Calu3 (cell line): ENCODE data around the gene FBXO3. TPM values are rescaled to one million over a fixed set of nuclear protein-coding genes. Genes with fewer than 3 reads are reported as not detected.
"Not testable (repeated sequence)": the region's sequence is repeated elsewhere in the genome, so short reads cannot be mapped to it uniquely, and the experiment has no call there.

Experiments used
- Bru-seq: library from RNA; stranded (reverse); fragments of 400-500 nt; gene quantifications from one replicate; lab custom pipeline; 2021; lab: Mats Ljungman, UMichigan
- BruChase-seq, 2 experiments: library from RNA; stranded (reverse); fragments of 400-500 nt; gene quantifications; one replicate each; lab custom pipeline; 2021; lab: Mats Ljungman, UMichigan
- BruUV-seq: library from RNA; stranded (reverse); fragments of 400-500 nt; replicated peaks from 2 replicates; lab custom pipeline; 2021; lab: Mats Ljungman, UMichigan
- CTCF ChIA-PET: fragments of 300-600 bp; sonication (Branson Sonifier 250); formaldehyde crosslinking; loops from one replicate; lab custom pipeline; 2022; ENCODE audit warnings: antibody characterized with exemption; lab: Charles Lee
- DNase-seq: peaks from one replicate; pipeline ENCODE4 v3.0.0; 2022
- H3K27ac Mint-ChIP-seq: one replicate; pipeline ENCODE4 v1.8.0; 2022; ENCODE audit warnings: mixed read lengths; ENCODE audit not compliant: unreplicated experiment
- H3K27me3 Mint-ChIP-seq: one replicate; pipeline ENCODE4 v1.8.0; 2022; ENCODE audit warnings: mixed read lengths; ENCODE audit not compliant: unreplicated experiment
- H3K36me3 Mint-ChIP-seq: one replicate; pipeline ENCODE4 v1.8.0; 2022; ENCODE audit warnings: mild to moderate bottlenecking, moderate library complexity, mixed read lengths; ENCODE audit not compliant: insufficient read depth, unreplicated experiment
- H3K4me1 Mint-ChIP-seq: one replicate; pipeline ENCODE4 v1.8.0; 2022; ENCODE audit warnings: mild to moderate bottlenecking, low read depth, mixed read lengths; ENCODE audit not compliant: unreplicated experiment
- H3K4me3 Mint-ChIP-seq: one replicate; pipeline ENCODE4 v1.8.0; 2022; ENCODE audit warnings: mild to moderate bottlenecking, low read depth, moderate library complexity, mixed read lengths; ENCODE audit not compliant: unreplicated experiment
- H3K9me3 Mint-ChIP-seq: one replicate; pipeline ENCODE4 v1.8.0; 2022; ENCODE audit warnings: low read depth, mixed read lengths; ENCODE audit not compliant: unreplicated experiment
- intact Hi-C: fragments of 100-400 bp; cut with micrococcal nuclease; formaldehyde crosslinking; loops from one replicate; pipeline ENCODE4 v1.10.0; 2022; ENCODE audit not compliant: unreplicated experiment
- long read RNA-seq: library from polyadenylated mRNA; stranded (forward); transcript quantifications from one replicate; pipeline ENCODE4 v2.0.0, GENCODE V29; 2022
- total RNA-seq: library from RNA; stranded (reverse); gene quantifications from 2 replicates; pipeline ENCODE4 v1.2.3, GENCODE V29; 2022
- TF ChIP-seq, protein P1 (sequence below): fragments of 200-600 bp; IDR thresholded peaks from one replicate; pipeline ENCODE4 v1.8.0; 2022; ENCODE audit warnings: antibody characterized with exemption; ENCODE audit not compliant: unreplicated experiment

FBXO3 gene, protein sequence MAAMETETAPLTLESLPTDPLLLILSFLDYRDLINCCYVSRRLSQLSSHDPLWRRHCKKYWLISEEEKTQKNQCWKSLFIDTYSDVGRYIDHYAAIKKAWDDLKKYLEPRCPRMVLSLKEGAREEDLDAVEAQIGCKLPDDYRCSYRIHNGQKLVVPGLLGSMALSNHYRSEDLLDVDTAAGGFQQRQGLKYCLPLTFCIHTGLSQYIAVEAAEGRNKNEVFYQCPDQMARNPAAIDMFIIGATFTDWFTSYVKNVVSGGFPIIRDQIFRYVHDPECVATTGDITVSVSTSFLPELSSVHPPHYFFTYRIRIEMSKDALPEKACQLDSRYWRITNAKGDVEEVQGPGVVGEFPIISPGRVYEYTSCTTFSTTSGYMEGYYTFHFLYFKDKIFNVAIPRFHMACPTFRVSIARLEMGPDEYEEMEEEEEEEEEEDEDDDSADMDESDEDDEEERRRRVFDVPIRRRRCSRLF
- 24.3 and 27.8 TPM in 2 replicates for total RNA-seq
- Bru-seq, nascent RNA: percentile 76 among the genes with signal in this experiment
- percentile 76 among the genes with signal in this experiment for BruChase-seq, experiment 1, labeled RNA remaining after a 6-hour chase
- percentile 75 among the genes with signal in this experiment for BruChase-seq, experiment 2, labeled RNA remaining after a 2-hour chase
- long read RNA-seq, transcript FBXO3-201 (11 exons, 2,397 nt): major isoform, 31 of 46 reads
- long read RNA-seq, transcript FBXO3-202 (10 exons, 1,672 nt): minor isoform, 6 of 46 reads
- long read RNA-seq, partial matches to known transcripts: 0 of 46 reads
- long read RNA-seq, other reads (novel, unspliced or antisense): 9 of 46 reads

GRCh38 chr11:33773987-33774735 lies at the start of gene FBXO3:
FBXO3 (minus strand) TSS chr11:33774520; CDS start chr11:33774497, 23 bp downstream.
- Mint-ChIP-seq H3K9me3 (no peaks in the 10 kb centered on the region), H3K4me1 (peaks cover 34% of the 10 kb centered on the region), H3K4me3 (peak within 1 kb of the TSS; percentile 71), H3K27ac (peak within 1 kb of the TSS; percentile 17), H3K27me3 (no peaks in the 10 kb centered on the region), H3K36me3 (peaks cover 23% of the 10 kb centered on the region)
- no TSS peak for BruUV-seq
- CTCF ChIA-PET: interaction anchor here (1.1 kb wide), 1 partner anchor 30 kb away, joined by 3 read pairs; no protein-coding TSS in a partner anchor
- DNase-seq: peak; percentile 86
- TF ChIP-seq, protein P1, sequence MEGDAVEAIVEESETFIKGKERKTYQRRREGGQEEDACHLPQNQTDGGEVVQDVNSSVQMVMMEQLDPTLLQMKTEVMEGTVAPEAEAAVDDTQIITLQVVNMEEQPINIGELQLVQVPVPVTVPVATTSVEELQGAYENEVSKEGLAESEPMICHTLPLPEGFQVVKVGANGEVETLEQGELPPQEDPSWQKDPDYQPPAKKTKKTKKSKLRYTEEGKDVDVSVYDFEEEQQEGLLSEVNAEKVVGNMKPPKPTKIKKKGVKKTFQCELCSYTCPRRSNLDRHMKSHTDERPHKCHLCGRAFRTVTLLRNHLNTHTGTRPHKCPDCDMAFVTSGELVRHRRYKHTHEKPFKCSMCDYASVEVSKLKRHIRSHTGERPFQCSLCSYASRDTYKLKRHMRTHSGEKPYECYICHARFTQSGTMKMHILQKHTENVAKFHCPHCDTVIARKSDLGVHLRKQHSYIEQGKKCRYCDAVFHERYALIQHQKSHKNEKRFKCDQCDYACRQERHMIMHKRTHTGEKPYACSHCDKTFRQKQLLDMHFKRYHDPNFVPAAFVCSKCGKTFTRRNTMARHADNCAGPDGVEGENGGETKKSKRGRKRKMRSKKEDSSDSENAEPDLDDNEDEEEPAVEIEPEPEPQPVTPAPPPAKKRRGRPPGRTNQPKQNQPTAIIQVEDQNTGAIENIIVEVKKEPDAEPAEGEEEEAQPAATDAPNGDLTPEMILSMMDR: no peak
- intact Hi-C loops: no loop called here

DNA sequence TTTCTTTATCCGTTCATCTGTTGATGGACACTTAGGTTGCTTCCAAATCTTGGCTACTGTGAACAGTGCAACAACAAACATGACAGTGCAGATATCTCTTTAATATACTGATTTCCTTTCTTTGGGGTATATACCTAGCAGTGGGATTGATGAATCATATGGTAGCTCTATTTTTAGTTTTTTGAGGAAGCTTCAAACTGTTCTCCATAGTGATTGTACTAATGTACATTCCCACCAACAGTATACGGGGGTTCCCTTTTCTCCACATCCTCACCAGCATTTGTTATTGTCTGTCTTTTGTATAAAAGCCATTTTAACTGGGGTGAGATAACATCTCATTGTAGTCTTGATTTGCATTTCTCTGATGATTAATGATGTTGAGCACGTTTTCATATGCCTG lies 48.7 kb upstream of the FBXO3 start:
- peaks cover 15% of the 10 kb centered on the region for H3K27me3 Mint-ChIP-seq
- CTCF ChIA-PET, H3K36me3 Mint-ChIP-seq, H3K27ac Mint-ChIP-seq, H3K4me3 Mint-ChIP-seq, BruUV-seq, H3K9me3 Mint-ChIP-seq, DNase-seq, intact Hi-C loops, H3K4me1 Mint-ChIP-seq: not testable (repeated sequence)

DNA sequence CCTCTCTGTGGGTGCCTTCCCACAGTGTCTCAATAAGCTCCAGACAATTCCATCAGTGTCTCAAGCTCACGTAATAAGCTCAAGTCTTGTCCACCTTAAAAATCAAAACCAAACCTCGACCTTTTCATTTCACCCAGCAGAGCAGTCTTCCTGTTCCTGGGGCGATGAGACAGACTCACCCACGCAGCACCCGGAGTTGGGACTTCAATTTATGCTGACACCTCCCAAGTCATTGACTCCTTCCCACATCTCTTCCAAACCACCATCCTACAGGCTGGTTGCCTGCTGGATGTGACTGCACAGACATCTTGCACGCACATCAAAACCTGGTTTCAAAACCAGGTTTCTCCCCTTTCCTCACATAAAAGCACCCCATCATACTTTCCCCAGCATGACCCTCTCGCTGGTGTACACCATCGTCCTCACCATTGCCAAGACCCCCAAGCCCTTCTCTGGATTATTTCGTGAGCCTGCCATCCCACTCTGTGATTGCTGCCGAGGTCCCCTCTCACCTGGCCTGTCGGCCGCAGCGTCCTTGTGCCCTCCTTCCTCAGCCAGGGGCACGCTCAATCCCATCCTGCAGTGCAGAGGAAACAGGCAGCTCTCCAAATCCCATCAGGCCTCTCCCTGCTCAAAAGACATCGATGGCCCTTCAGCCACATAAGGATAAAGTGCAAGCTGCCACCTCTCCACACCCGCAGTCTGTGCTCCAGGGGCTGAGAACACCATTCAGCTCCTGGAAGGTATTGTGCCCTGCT lies 45.1 kb upstream of the FBXO3 start:
- H3K9me3 Mint-ChIP-seq: no peaks in the 10 kb centered on the region
- CTCF ChIA-PET: interaction anchor here (0.6 kb wide), 2 partner anchors 151 to 170 kb away, joined by 3 read pairs; no protein-coding TSS in a partner anchor
- H3K4me1 Mint-ChIP-seq: no peaks in the 10 kb centered on the region
- no peaks in the 10 kb centered on the region for H3K27me3 Mint-ChIP-seq
- H3K27ac Mint-ChIP-seq: no peak overlapping the region
- no peaks in the 10 kb centered on the region for H3K36me3 Mint-ChIP-seq
- DNase-seq: no peak
- no TSS peak for BruUV-seq
- H3K4me3 Mint-ChIP-seq: no peak overlapping the region
- TF ChIP-seq, protein P1: no peak
- intact Hi-C loops: no loop called here

DNA sequence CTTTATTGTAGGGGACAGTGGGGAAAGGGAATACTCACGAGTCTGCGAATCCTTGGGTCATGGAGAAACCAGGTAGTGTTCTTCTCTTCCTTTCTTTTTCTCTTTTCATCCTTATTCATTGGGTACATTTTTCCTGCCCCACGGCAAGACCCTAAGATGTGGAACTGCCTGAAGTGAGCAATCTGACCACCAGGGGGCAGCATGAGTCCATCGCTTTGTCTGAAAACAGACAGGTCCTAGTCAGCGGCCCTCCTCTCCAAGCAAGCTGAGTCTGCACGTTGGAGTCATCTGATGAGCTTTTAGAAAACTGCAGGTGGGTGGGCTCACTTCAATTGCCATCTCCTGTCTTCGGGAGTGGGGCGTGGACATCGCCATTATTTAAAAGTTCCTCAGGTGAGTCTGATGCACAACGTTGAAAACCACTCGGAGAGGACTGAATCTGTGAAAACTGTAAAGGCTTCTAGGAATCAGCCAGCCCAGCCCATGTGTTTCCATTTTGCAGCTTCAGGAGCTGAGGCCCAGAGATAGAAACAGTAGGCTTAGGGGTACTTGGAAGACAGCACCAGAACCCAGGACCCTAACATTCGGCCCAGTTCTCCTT lies 34.0 kb upstream of the FBXO3 start:
- DNase-seq: peak; percentile 89
- TF ChIP-seq, protein P1: peak; percentile 93
- intact Hi-C loops: loop anchor here (1.0 kb wide), 2 partner anchors 21 to 49 kb away; no protein-coding TSS in a partner anchor
- Mint-ChIP-seq H3K27ac (no peak overlapping the region), H3K4me3 (no peak overlapping the region), H3K27me3 (peaks cover 39% of the 10 kb centered on the region), H3K9me3 (no peaks in the 10 kb centered on the region), H3K4me1 (peaks cover 12% of the 10 kb centered on the region), H3K36me3 (peaks cover 5% of the 10 kb centered on the region)
- BruUV-seq: no TSS peak
- CTCF ChIA-PET: interaction anchor here (0.9 to 2.9 kb wide), 2 partner anchors 17 to 21 kb away, joined by 6 to 25 read pairs; no protein-coding TSS in a partner anchor
